GM19397 (cell line): Measurements from ENCODE around the gene ABCC1.
"Not testable (repeated sequence)": the region's sequence is repeated elsewhere in the genome, so short reads cannot be mapped to it uniquely, and the experiment has no call there.

ENCODE experiments used
- ATAC-seq: cut with Tn5 transposase; IDR thresholded peaks from one replicate; pipeline ENCODE4 v1.9.1; 2021; ENCODE audit warnings: mild to moderate bottlenecking, moderate library complexity; ENCODE audit not compliant: unreplicated experiment

The ABCC1 gene

GRCh38 chr16:16104132-16104803, 154.9 kb downstream of the ABCC1 start:
- ATAC-seq, result not testable (repeated sequence)

- ATAC-seq, result not testable (repeated sequence)
These were observed 155.4 kb downstream of the ABCC1 start for GRCh38 chr16:16104804-16105141.

GRCh38 chr16:16105646-16106045, 156.2 kb downstream of the ABCC1 start:
- ATAC-seq, result no peak

GRCh38 chr16:16106466-16106865, 157.1 kb downstream of the ABCC1 start:
- ATAC-seq, result no peak

- ATAC-seq, result no peak
These were observed 158.4 kb downstream of the ABCC1 start for GRCh38 chr16:16107839-16108238.

GRCh38 chr16:16108759-16109158, 159.3 kb downstream of the ABCC1 start:
- ATAC-seq, result no peak

GRCh38 chr16:16109453-16110110, 160.2 kb downstream of the ABCC1 start:
- no peak for ATAC-seq

GRCh38 chr16:16110111-16110490, 160.7 kb downstream of the ABCC1 start:
- no peak for ATAC-seq

- ATAC-seq, result no peak
These were observed 162.2 kb downstream of the ABCC1 start for GRCh38 chr16:16111639-16112038.

- ATAC-seq, result no peak
These were observed 163.1 kb downstream of the ABCC1 start for GRCh38 chr16:16112450-16113053.

- ATAC-seq, result no peak
These were observed 163.7 kb downstream of the ABCC1 start for GRCh38 chr16:16113076-16113475.

- no peak for ATAC-seq
These were observed 167.4 kb downstream of the ABCC1 start for GRCh38 chr16:16116841-16117240.

- no peak for ATAC-seq
These were observed 168.9 kb downstream of the ABCC1 start for GRCh38 chr16:16118337-16118736.

- no peak for ATAC-seq
These were observed 170.6 kb downstream of the ABCC1 start for GRCh38 chr16:16120044-16120381.

GRCh38 chr16:16120382-16121184, 171.2 kb downstream of the ABCC1 start:
- ATAC-seq, result no peak

GRCh38 chr16:16121185-16121727, 171.8 kb downstream of the ABCC1 start:
- no peak for ATAC-seq

GRCh38 chr16:16122264-16122663, 172.8 kb downstream of the ABCC1 start:
- ATAC-seq, result no peak

- ATAC-seq, result no peak
These were observed 175.0 kb downstream of the ABCC1 start for GRCh38 chr16:16124438-16124837.

GRCh38 chr16:16124974-16125373, 175.6 kb downstream of the ABCC1 start:
- no peak for ATAC-seq

- no peak for ATAC-seq
These were observed 177.5 kb downstream of the ABCC1 start for GRCh38 chr16:16126896-16127295.

GRCh38 chr16:16127469-16128116, 178.2 kb downstream of the ABCC1 start:
- no peak for ATAC-seq
